Activated B cell treated with CpG ODN at 0.5 μM for 24 hours (primary cell): ENCODE data around the gene PCSK9. TPM values are rescaled to one million over a fixed set of nuclear protein-coding genes. Genes with fewer than 3 reads are reported as not detected.

Source experiments
- ATAC-seq: fragments of 200-7000 bp; cut with Tn5 transposase; one replicate; pipeline ENCODE4 v1.10.0; 2021; ENCODE audit warnings: low read depth, mild to moderate bottlenecking, moderate library complexity
- CTCF ChIA-PET: fragments of 350-600 bp; sonication (Branson Sonifier 250); formaldehyde crosslinking; loops from one replicate; lab custom pipeline; 2021; ENCODE audit warnings: antibody characterized with exemption; lab: Charles Lee
- POLR2A ChIA-PET: fragments of 350-600 bp; sonication (Branson Sonifier 250); formaldehyde crosslinking; loops from one replicate; lab custom pipeline; 2021; ENCODE audit warnings: antibody characterized with exemption; lab: Charles Lee
- DNase-seq: peaks from one replicate; pipeline ENCODE4 v3.0.0; 2022
- H3K27ac Mint-ChIP-seq: one replicate; pipeline ENCODE4 v1.8.0; 2020; ENCODE audit warnings: mixed read lengths
- H3K27me3 Mint-ChIP-seq: one replicate; pipeline ENCODE4 v1.8.0; 2021; ENCODE audit warnings: mixed read lengths
- H3K36me3 Mint-ChIP-seq: one replicate; pipeline ENCODE4 v1.8.0; 2021; ENCODE audit warnings: low read depth, mixed read lengths
- H3K4me1 Mint-ChIP-seq: one replicate; pipeline ENCODE4 v1.8.0; 2021; ENCODE audit warnings: mixed read lengths
- H3K4me3 Mint-ChIP-seq: one replicate; pipeline ENCODE4 v1.8.0; 2020; ENCODE audit warnings: mild to moderate bottlenecking, mixed read lengths
- H3K9me3 Mint-ChIP-seq: one replicate; pipeline ENCODE4 v1.8.0; 2020; ENCODE audit warnings: mixed read lengths
- intact Hi-C: fragments of 100-400 bp; cut with micrococcal nuclease; formaldehyde crosslinking; loops from one replicate; pipeline ENCODE4 v1.15.1; 2024
- total RNA-seq: library from RNA; stranded (reverse); gene quantifications from 2 replicates; pipeline ENCODE4 v1.2.3, GENCODE V29; 2022
- TF ChIP-seq, protein P1 (sequence below): fragments of 200-600 bp; IDR thresholded peaks from one replicate; pipeline ENCODE4 v1.8.0; 2022; ENCODE audit warnings: antibody characterized with exemption, mild to moderate bottlenecking

The PCSK9 gene
- total RNA-seq, 1 donor from 2014 or later: not detected

DNA sequence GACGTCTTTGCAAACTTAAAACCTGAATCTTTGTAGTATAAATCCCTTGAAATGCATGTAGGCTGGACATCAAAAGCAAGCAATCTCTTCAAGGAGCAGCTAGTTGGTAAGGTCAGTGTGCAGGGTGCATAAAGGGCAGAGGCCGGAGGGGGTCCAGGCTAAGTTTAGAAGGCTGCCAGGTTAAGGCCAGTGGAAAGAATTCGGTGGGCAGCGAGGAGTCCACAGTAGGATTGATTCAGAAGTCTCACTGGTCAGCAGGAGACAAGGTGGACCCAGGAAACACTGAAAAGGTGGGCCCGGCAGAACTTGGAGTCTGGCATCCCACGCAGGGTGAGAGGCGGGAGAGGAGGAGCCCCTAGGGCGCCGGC is 390 bp upstream of the PCSK9 start:
- DNase-seq (no peak), ATAC-seq (no peak)
- TF ChIP-seq, protein P1, sequence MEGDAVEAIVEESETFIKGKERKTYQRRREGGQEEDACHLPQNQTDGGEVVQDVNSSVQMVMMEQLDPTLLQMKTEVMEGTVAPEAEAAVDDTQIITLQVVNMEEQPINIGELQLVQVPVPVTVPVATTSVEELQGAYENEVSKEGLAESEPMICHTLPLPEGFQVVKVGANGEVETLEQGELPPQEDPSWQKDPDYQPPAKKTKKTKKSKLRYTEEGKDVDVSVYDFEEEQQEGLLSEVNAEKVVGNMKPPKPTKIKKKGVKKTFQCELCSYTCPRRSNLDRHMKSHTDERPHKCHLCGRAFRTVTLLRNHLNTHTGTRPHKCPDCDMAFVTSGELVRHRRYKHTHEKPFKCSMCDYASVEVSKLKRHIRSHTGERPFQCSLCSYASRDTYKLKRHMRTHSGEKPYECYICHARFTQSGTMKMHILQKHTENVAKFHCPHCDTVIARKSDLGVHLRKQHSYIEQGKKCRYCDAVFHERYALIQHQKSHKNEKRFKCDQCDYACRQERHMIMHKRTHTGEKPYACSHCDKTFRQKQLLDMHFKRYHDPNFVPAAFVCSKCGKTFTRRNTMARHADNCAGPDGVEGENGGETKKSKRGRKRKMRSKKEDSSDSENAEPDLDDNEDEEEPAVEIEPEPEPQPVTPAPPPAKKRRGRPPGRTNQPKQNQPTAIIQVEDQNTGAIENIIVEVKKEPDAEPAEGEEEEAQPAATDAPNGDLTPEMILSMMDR: no peak
- ChIA-PET CTCF (no interaction called here), POLR2A (no interaction called here)
- Mint-ChIP-seq H3K36me3 (no peaks in the 10 kb centered on the region), H3K27me3 (peaks cover 62% of the 10 kb centered on the region), H3K27ac (no peak overlapping the region), H3K9me3 (no peaks in the 10 kb centered on the region), H3K4me1 (no peaks in the 10 kb centered on the region), H3K4me3 (no peak overlapping the region)
- intact Hi-C loops: no loop called here

DNA sequence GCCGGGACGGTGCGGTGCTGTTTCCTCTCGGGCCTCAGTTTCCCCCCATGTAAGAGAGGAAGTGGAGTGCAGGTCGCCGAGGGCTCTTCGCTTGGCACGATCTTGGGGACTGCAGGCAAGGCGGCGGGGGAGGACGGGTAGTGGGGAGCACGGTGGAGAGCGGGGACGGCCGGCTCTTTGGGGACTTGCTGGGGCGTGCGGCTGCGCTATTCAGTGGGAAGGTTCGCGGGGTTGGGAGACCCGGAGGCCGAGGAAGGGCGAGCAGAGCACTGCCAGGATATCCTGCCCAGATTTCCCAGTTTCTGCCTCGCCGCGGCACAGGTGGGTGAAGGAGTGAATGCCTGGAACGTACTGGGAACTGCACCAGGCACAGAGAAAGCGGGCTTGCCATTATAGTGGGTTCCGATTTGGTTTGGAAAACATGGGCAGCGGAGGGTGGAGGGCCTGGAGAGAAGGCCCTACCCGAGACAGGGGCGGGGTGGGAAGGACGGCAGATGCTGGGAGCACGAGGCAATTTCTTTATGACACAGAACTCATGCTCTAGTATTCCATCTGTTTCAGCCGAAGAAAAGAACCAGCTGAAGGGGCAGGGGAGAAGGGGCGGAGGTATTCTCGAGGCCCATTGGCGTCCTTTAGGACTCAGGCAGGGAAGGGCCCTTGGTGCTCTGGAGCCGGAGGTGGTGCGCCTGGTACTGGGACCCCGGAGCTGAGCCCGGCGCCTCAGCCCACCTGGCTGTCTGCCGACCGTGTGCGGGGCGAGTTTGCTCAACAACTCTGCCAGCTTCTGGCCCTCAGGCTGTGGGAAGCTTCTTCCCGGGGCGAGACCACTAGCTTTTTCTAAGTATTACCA is 960 bp downstream of the PCSK9 start:
- no peak for ATAC-seq
- Mint-ChIP-seq H3K27me3 (peaks cover 55% of the 10 kb centered on the region), H3K4me1 (no peaks in the 10 kb centered on the region), H3K27ac (no peak overlapping the region), H3K9me3 (no peaks in the 10 kb centered on the region), H3K4me3 (no peak overlapping the region), H3K36me3 (no peaks in the 10 kb centered on the region)
- DNase-seq: no peak
- intact Hi-C loops: no loop called here
- ChIA-PET POLR2A (no interaction called here), CTCF (no interaction called here)
- TF ChIP-seq, protein P1: no peak

DNA sequence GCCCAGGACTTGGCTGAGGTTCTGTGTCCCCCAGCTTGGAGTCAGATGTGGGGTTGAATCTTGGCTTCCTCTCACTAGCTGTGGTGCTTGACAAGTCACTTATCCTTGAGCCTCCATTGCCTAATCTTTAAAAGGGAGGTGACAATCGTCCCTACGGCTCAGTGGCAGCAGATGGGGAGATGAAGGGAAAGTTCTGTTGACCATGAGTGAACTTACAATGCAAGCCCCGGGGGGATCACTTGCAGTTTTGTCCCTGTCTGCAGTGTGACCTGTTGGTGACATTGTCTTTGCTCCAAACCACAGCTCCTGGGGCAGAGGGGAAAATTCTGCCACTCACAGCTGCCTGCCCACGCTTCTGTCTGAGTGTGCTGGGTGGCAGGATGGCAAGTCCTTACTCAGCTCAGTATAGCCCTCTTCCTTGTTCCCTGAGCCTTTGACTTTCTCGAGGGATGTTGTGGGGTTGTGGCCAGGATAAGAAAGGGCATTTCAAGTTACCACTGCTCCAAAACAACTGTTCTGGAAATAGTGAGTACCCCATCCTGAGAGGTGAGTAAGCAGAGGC is 1.7 kb downstream of the PCSK9 start:
- Mint-ChIP-seq H3K27me3 (peaks cover 48% of the 10 kb centered on the region), H3K4me3 (no peak overlapping the region), H3K27ac (no peak overlapping the region), H3K9me3 (no peaks in the 10 kb centered on the region), H3K36me3 (no peaks in the 10 kb centered on the region), H3K4me1 (no peaks in the 10 kb centered on the region)
- ATAC-seq (no peak), DNase-seq (no peak)
- intact Hi-C loops: no loop called here
- CTCF ChIA-PET: no interaction called here
- TF ChIP-seq, protein P1: no peak
- POLR2A ChIA-PET: no interaction called here

DNA sequence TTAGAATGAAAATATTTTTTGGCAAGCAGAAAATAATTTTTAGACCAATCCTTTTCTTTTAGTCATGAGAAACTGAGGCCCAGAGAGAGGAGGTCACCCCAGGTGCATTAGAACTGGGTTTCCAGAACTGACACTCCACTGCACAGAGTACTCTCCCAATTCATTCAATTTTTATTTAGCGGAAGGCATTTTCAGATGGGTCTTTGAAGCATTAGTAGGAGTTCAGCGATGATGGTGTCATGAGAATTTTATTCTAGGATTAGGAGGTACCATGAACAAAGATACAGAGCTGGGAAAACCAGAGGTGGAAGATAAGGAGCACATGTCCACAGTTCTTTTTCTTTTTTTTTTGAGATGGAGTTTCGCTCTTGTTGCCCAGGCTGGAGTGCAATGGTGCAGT is 2.3 kb downstream of the PCSK9 start:
- TF ChIP-seq, protein P1: no peak
- Mint-ChIP-seq H3K27me3 (peaks cover 43% of the 10 kb centered on the region), H3K27ac (no peak overlapping the region)

DNA sequence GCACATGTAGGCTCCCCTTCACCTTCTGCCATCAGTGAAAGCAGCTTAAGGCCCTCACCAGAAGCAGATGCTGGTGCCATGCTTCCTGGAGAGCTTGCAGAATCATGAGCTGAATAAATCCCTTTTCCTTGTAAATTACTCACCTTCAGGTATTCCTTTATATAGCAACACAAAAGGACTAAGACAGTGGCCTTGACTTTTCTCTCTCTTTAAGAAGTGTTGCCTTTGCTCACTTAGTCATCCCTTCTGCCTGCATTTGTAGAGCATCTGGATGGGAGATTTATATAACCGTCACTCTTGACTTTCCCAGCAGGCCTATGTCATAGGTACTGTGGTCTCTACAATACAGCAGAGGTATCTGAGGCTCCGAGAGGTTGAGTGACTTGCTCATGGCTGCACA is 3.7 kb downstream of the PCSK9 start:
- POLR2A ChIA-PET: no interaction called here
- no peaks in the 10 kb centered on the region for H3K4me1 Mint-ChIP-seq
- intact Hi-C loops: no loop called here
- TF ChIP-seq, protein P1: no peak
- H3K9me3 Mint-ChIP-seq: no peaks in the 10 kb centered on the region
- no peak overlapping the region for H3K27ac Mint-ChIP-seq
- peaks cover 33% of the 10 kb centered on the region for H3K27me3 Mint-ChIP-seq
- H3K4me3 Mint-ChIP-seq: no peak overlapping the region
- no peak for DNase-seq
- CTCF ChIA-PET: no interaction called here
- no peak for ATAC-seq
- no peaks in the 10 kb centered on the region for H3K36me3 Mint-ChIP-seq

More for the DNA sequence above, 2.3 kb downstream of the PCSK9 start:
- H3K4me1 Mint-ChIP-seq: no peaks in the 10 kb centered on the region
- no peak for DNase-seq
- no peak overlapping the region for H3K4me3 Mint-ChIP-seq
- intact Hi-C loops: no loop called here
- H3K9me3 Mint-ChIP-seq: no peaks in the 10 kb centered on the region
- H3K36me3 Mint-ChIP-seq: no peaks in the 10 kb centered on the region
- ChIA-PET CTCF (no interaction called here), POLR2A (no interaction called here)
- no peak for ATAC-seq
